RPMI7951 (cell line): ENCODE results near the gene OTULIN. TPM values are rescaled to one million over a fixed set of nuclear protein-coding genes. Genes with fewer than 3 reads are reported as not detected.

ENCODE experiments used
- DNase-seq: peaks from one replicate; pipeline ENCODE4 v3.0.0-alpha.2; 2012; ENCODE audit warnings: low read depth
- total RNA-seq: library from RNA; depleted of rRNA; stranded (reverse); fragments of >200 nt; shearing (Covaris generic); gene quantifications from 2 replicates; pipeline ENCODE4 v1.2.3, GENCODE V29; 2014

The OTULIN gene
- total RNA-seq, 1 experiment from 2014 or later, result 21.1 TPM

DNA sequence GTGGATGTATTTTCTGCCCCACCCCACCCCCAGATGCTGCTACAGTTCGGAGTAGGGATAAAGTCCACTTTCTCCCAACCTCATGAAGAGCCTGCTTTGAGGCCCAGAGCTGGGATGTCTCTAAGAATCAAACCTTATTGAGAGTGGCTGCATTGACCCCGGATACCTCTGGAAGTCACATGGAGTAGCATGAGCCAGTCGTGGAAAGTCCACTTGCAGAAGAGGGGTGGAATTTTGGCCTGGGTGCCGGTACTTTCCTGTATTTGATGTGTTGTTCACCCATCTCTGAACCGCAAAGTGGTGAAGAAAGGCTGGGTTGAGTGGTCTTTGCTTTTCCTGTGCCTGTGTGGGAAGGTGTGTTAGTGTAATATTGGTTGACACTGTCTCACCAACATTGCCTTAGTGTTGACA, 3.7 kb downstream of the OTULIN start:
- no peak for DNase-seq

DNA sequence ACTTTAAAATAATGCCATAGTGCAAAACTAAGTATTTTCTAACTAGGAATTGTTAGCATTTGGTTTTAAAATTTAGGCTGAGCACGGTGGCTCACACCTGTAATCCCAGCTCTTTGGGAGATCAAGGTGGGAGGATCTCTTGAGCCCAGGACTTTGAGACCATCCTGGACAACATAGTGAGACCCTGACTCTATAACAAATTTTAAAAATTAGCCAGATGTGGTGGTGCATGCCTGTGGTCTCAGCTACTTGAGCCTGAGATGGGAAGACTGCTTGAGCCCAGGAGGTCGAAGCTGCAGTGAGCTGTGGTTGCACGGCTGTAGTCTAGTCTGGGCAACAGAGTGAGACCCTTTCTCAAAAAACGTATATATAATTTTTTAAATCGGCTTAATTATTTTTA, 4.9 kb downstream of the OTULIN start:
- DNase-seq, result no peak

DNA sequence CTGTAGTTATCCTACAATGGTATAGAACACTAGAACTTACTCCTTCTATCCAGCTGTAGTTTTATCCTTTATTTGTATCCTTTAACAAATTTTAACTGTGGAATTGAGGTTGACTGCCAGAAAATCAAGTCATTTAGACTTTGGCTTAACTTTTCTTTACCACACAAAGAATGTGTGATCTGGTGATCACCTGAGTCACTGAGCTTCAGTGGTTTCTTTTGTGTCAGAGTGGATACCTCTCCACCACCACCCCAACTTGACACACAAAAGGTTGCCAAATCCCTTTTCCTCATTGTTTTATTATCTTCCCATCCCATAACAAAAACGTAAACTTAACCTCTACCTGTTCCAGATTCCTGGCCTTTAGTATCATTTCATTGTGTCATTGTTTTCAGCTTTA, 5.5 kb downstream of the OTULIN start:
- no peak for DNase-seq

DNA sequence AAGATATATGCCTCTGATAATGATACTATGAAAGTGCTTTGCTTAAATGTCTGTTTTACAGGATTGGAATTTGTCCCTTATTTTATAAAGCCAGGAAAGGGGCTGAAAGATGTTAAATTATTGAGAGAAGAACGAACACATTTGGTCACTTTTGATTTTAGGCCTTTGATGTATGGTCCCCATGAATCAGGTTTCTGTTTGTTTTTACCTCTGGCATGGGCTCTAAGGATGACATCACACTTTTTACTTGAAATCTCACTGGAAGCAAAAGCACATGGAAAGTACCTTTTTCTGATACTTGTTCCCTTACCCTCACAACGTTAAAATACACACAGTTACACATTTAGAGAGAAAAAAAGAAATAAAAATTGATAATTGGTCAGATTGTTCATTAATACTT, 6.9 kb downstream of the OTULIN start:
- DNase-seq, result no peak

DNA sequence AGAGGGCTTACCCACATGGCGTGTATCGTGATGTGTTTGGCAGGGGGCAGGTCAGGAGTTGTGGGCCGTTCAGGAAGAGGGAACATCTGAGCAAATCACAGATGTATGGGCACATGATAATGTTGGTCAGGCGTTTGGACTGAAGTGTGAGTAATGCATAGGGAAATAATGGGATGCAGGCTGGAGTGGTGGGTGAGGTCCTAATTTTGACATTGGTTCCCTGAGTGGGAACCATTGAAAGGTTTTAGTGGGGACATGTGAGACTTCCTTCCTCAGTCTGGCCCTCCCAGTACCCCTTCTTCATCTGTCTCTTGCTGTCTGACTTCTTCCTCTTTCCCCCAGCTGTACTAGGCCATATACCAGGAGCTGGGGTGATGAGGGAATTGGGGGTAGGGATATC, 7.6 kb downstream of the OTULIN start:
- no peak for DNase-seq

DNA sequence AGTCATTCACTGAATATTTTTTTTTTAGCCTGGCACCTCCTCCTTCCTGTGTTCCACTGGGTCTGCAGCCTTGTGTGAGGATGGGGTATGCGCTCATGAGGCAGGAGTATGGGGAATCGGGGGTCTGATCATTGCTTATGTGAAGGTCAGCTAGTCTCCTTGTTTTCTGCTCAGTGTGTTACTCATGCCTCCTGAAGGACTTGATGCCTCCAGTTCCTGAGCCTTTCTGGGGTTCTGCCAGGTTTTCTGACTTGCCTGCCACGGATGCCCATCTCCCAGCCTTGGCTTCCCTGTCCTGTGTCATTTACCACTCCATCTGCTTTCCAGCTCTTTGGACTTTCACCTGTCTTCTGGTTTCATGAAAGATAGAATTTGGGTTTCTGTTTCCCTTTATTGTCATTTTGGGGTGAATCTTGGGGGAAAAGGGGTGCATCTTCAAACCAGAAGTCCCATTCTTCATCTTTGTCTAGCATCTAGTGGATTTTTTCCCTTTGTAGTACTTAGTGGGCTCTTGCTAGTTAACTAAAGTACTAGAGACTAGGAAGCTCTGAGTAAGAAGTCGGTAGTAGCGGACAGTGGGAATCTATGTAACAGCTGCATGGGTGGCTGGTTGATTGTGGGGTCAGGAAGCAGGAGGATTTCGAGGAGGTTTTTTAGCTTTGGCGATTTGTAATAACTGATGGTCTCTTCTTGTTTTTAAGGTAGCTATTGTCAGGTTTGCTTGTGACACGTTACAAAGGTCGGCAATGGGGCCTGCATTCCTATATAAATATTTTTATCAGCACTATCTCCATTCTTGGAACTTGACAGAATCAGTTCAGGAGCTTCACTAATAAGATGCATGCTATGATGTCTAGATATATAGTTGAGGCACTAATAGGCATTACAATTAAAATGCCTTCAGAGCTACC, 8.2 kb downstream of the OTULIN start:
- peak; percentile 18 for DNase-seq

DNA sequence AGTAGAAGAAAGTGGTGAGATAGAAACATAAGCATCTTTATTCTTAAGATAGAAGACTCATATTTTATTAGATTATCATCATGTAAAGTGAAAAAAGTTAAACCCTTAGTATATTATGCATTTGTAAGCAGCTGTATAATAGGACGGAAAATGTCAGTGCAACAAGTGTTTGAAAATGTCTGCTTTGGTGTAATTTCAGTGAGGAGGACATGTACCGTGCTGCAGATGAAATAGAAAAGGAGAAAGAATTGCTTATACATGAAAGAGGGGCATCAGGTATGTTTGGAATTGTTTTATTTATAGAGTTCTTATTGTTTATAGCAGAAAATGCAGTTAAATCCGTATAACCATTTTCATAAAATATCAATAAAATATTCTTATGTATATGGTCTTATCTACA, 8.9 kb downstream of the OTULIN start:
- DNase-seq, result no peak

DNA sequence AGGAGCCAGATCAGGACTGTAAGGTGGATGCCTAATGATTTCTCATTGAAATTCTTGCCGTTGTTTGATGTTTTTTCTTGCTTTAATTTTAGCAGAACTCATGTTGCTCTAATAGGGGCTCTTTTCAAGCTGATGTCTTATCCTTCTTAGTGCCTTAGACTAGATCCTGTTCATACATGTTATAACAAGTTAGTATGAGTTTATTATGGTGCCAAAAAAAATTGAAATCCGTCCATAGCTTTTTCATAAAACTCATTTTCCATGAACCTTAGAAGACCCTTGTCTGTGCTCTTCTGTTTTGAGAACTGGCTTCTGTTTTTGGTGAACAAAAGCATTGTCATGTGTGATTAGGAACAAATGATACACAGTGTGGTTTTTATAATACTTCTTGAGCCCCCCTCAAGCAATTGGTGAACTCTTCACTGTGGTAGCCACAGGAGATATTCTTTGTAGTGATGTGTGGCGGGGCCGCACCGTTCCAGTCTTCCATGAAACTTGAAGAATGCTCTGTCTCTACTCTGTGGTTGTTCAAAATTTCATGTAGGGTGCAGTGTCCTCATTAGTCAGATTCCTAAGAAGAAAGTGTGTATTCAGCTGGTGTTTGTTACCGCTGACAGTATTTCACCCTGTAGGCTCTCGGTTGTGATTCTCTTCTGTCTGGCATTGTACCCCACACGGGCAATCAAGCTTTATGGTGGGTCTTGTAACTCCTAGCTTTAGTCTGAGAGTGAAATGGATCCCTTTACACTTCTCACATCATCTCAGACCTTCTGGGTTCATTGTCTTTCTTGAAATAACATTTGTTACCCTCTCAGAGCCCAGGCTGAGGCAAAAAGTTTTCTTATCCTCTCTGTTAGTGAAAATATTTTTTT, 10.7 kb downstream of the OTULIN start:
- peak; percentile 14 for DNase-seq

DNA sequence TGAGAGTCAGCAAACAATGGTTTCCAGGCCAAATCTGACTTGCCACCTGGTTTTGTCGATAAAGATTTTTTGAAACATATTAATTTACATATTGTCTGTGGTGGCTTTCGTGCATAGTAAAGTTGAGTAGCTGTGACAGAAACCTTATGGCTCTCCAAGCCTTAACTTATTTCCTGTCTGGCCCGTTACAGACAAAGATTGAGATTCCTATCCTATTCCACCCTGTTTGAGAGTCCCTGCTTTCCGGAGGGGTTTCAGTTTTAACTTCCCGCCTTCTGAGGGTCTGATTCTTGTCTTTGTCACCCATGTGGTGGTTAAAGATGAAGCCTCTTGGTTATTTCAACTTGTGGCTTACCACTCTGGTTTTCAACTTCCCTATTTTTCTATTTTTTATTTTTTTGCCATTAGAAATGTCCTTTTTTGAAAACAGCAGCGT, 11.4 kb downstream of the OTULIN start:
- DNase-seq, result no peak

DNA sequence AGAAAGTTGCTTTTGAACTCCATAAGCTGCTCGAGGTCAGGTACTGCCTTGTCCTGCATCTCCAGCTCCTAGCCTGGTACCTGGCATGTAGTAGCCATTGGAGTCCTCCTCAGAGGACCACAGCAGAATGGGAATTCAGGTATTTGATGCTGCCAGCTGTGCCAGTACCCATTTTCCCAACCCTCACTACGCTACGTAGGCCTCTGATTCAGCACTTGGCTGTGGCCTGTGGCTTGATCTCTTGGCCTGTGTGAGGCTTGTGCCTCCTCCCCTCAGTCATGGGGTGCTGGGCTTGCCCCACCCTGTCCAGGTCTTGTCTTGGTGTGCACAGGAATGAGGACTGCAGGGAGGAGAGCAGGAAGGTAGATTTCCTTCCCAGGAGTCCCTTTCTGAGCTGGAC, 11.8 kb downstream of the OTULIN start:
- peak; percentile 57 for DNase-seq

DNA sequence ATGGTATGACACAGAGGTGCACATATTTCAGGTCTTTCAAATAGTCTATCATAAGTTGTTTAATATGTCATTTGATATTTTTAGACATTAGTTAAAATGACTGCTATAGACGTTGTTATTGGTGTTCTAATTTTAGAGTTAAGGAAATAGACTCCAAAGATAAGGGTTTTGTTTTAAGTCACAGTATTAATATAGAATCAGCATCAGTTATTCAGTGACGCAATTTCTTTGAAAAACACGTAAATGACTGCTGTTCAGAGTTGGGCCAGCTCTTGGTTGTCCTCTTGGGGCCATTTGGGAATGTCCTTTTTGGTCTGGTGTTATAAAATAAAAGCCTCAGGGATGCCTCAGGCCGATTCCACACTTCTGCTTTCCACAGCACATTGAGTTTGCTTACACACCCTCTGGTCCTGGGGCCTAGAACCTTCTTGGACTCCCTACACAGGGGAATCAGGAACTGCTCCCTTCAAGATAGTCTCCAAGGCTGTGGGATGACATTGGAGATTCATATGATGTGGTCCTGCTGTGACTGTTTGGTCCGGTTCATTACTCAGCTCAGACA, 14.3 kb downstream of the OTULIN start:
- no peak for DNase-seq

DNA sequence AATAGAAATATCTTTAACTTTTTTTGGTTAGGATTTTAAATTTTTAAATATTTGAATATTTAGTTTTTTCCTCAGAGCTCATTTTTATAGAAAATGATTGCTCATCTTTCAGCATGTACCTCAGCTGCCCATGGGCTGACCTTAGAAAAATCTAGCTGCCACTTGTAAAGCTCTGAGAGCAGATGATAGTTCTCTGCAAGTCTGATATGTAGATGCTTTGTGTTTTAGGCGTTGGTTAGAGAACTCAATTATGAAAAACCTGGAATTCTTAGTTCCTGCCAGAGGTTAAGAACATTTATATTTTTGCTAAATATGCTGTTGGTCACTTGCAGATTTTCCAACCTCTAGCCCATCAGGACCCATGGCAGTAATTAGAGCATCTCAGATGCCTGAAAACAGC, 15.1 kb downstream of the OTULIN start:
- DNase-seq, result no peak

DNA sequence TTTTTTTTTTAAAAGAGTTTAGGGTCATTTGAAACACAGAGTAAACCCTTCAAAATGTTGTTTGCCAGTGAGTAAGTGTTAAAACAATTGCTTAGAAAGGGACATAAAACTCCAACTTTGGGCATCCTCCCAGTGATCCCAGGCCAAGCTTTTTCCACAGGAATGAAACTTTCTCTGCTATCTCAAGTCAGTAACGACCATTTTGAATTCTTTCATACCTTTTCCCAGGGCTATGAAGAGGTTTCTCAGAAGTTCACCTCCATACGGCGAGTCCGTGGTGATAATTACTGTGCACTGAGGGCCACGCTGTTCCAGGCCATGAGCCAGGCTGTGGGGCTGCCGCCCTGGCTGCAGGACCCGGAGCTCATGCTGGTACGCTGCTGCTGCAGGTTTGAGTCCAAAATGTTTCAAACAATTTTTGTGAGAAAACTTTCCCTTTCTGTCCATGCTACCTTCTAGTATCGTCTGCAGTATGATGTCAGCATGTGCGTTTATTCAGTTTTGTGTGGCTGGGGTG, 16.8 kb downstream of the OTULIN start:
- DNase-seq, result no peak

DNA sequence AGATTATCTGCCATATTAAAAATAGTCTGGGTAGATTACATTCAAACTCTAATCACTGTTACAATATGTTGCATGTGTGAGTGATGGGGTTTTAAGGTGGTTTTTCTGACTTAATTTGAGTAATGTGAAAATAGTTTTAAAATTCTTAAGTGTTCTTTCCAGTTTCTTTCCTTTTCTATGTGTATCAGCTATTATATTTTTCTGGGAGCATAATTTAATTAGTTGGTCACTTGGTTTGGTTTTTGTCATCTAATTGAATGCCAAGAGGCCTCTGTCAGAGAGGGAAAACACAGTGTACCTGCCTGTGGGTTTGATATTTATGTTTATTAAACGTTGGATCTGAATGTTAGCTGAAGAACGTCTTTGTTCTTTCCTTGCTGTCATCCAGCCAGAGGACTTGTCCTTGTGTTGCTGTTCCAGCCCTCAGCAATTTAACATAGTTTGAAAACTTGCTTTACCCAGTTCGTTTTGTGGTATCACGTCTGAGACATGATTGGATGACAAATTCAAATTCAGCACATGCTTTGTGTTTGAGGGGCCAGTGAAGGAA, 19.5 kb downstream of the OTULIN start:
- no peak for DNase-seq

DNA sequence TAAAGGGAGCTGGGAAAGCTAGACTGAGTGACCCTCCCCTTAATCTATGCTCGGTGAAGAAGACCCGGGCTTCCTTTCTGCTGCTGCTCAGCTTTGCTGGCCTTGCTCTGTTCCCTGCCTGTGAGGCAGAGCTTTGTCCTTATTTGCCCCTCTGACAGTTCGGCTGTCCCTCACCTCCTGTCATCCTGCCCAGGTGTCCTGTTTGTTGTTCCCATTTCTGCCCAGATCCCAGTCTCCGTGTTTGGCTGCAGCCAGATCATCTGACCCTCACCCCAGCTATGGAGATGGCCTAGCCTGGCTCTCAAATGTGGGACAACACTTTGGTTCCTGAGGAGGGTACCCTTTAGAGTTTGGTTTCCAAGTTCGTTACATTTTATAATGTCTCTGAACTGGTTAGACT, 20.2 kb downstream of the OTULIN start:
- no peak for DNase-seq

DNA sequence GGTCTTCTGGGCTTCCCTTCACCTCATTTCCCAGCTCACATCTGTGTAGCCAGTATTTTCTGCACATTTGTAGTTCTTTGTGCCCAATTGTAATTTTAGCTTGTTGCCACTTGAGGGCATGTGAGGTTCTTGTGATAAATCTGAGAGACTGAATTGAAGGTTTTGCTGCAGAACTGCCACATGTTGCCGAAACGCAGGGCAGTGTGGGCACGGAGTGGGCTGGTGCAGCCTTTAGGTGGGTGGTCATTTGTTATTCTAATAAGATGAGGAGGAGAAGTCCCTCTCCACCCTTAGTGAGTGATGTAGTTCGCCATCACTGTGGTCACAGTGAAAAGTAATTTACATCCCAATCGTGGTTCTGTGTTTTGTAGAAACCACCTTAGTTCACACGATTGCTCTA, 21.2 kb downstream of the OTULIN start:
- peak; percentile 63 for DNase-seq

DNA sequence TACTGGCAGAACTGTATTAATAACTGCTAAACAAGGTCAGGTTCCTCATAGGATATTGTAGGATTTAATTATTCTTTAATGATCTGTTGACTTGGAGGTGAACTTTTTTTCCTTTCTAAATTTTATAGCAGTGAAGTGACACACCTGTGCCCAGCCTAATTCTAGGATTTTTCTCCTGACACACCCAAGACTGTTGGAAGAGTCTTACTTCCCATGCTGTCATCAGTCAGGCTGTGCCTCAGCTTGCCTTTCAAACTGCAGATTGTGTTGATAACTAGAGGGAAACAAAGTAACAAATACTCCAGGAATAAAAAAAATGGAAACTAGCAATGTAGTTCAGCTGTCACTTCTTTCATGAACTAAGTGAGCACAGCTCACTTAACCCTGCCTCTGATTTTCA, 22.0 kb downstream of the OTULIN start:
- DNase-seq, result no peak

DNA sequence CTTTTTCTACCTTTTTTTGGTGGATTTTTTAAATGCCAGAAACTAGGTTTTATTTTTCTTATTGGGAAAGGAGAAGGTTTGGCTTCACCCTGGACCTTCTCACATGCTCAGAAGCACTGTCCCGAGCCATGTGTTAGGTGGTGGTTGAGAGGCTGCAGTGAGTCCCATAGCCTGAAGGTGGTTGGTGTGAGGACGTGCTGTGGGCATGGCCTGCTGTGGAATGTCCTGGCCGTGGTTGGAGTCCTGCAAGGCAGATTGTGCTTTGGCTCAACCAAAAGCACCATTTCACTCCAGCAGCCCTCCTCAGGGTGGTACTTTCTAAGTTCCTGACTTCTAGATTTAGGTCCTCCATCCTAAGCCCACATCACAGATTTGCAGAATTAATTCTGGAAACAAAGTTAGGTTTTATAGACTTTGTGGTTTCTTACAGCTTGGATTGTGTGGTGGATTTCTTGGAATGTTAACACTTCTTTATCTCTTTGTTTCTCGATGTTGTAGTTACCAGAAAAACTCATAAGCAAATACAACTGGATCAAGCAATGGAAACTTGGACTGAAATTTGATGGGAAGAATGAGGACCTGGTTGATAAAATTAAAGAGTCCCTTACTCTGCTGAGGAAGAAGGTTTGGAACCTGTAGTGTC, 22.6 kb downstream of the OTULIN start:
- peak; percentile 67 for DNase-seq

DNA sequence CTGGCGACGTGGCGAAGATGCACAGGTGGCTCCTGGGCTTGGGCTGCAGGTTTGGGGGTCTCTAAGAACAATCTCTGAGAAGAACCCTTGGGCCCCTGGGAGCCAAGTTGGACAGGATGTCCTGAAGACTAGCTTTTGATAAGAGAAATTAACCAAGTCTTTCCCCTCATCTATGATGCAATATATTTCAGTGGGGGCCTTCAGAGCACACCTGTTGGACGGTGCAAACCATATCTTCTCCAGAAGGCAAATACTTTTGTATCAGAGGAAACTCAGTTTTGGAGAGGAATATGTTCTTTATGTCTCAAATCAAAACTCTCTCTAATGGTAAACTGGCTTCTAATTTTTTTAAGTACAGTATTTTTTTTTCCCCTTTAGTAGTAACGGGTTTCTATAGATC, 28.6 kb downstream of the OTULIN start:
- DNase-seq, result no peak

DNA sequence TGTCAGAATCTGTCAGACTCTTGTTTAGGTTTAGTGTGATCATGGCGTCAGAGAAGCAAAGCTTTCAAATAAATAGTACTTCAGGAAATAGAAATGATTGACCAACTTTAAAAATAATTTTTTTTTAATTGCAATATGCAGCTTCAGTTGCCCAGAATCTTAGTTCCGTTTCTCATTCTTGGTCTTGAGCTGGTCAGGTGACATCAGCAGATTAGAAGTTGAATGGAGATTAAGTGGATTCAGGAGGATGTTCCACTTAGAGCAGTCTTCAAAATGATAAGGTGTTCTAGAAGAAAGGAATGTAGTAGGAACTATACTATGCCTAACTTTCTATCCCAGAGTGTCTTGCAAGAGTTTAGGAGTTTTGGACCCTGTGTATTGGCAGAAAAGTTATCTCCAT, 30.6 kb downstream of the OTULIN start:
- no peak for DNase-seq

DNA sequence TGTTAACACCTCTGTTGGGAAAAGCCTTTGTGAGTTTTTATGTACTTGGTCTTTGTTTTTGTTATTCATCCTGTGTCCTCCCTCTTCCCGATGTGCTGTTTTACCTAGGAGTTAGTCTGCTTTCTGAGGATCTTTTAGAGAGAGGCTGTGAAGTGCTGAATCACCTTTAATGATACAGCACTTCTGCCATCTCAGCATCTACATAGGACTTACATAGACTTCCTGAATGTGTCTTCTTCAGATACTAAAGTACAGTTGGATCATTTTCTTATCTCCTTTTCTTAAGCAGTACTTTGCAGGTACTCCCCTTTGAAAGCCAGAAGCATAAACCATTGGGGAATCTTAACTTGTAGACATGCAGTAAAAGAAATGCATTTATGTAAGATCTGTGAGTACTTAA, 31.5 kb downstream of the OTULIN start:
- no peak for DNase-seq
